GM19238 (cell line): ENCODE results near the gene OR56A3.

ENCODE experiments used
- DNase-seq: peaks from one replicate; pipeline ENCODE4 v3.0.0; 2011; ENCODE audit warnings: low spot score; ENCODE audit not compliant: insufficient read length

Gene OR56A3

GRCh38 chr11:5968394-5968793 is 26.3 kb downstream of the OR56A3 start, which contains the start of gene OR56A5:
OR56A5 (minus strand) TSS chr11:5968494; CDS start chr11:5968494, 0 bp downstream.
- DNase-seq = no peak

- DNase-seq = no peak
Measured at GRCh38 chr11:5973530-5973929, 31.5 kb downstream of the OR56A3 start.

- no peak for DNase-seq
Measured at GRCh38 chr11:5983443-5983842, 41.4 kb downstream of the OR56A3 start.

GRCh38 chr11:5986885-5987284 is 44.8 kb downstream of the OR56A3 start, which contains the start of gene OR52L1:
OR52L1 (minus strand) TSS chr11:5986985; CDS start chr11:5986930, 55 bp downstream.
- no peak for DNase-seq

- no peak for DNase-seq
Measured at GRCh38 chr11:5989203-5989602, 47.2 kb downstream of the OR56A3 start.

- DNase-seq = no peak
Measured at GRCh38 chr11:5992150-5992549, 50.1 kb downstream of the OR56A3 start.

- peak; percentile 8 for DNase-seq
Measured at GRCh38 chr11:5992604-5993251, 50.7 kb downstream of the OR56A3 start.

- DNase-seq = no peak
Measured at GRCh38 chr11:5994791-5995190, 52.7 kb downstream of the OR56A3 start.
